GM19438 (cell line): ENCODE data around the gene PGM3.
"Not testable (repeated sequence)": the region's sequence is repeated elsewhere in the genome, so short reads cannot be mapped to it uniquely, and the experiment has no call there.

Experiments used
- ATAC-seq: cut with Tn5 transposase; IDR thresholded peaks from one replicate; pipeline ENCODE4 v1.9.1; 2021; ENCODE audit warnings: low read depth; ENCODE audit not compliant: unreplicated experiment

The PGM3 gene

GRCh38 chr6:83192871-83193746, at the start of gene PGM3, which contains the start of gene RWDD2A:
Gene PGM3 (minus strand): TSS chr6:83193265. CDS start chr6:83191012, 2,253 bp downstream.
Gene RWDD2A (plus strand): TSS chr6:83193357. CDS start chr6:83194452, 1,095 bp downstream.
- ATAC-seq, result peak; percentile 95

- no peak for ATAC-seq
Observed at GRCh38 chr6:83231146-83231545, 38.1 kb upstream of the PGM3 start.

- no peak for ATAC-seq
Observed at GRCh38 chr6:83226517-83226916, 33.5 kb upstream of the PGM3 start.

GRCh38 chr6:83221889-83222479, 28.9 kb upstream of the PGM3 start:
- ATAC-seq, result no peak

GRCh38 chr6:83221276-83221675, 28.2 kb upstream of the PGM3 start:
- ATAC-seq, result no peak

GRCh38 chr6:83220121-83220520, 27.1 kb upstream of the PGM3 start:
- ATAC-seq, result no peak

GRCh38 chr6:83218646-83219045, 25.6 kb upstream of the PGM3 start:
- no peak for ATAC-seq

- ATAC-seq, result no peak
Observed at GRCh38 chr6:83216806-83217205, 23.7 kb upstream of the PGM3 start.

- ATAC-seq, result peak; percentile 100
Observed at GRCh38 chr6:83215131-83216047, 22.3 kb upstream of the PGM3 start.

GRCh38 chr6:83202031-83202430, 9.0 kb upstream of the PGM3 start:
- ATAC-seq, result no peak

GRCh38 chr6:83199863-83200225, 6.8 kb upstream of the PGM3 start:
- no peak for ATAC-seq

GRCh38 chr6:83199173-83199862, 6.3 kb upstream of the PGM3 start:
- ATAC-seq, result no peak

GRCh38 chr6:83198486-83199172, 5.6 kb upstream of the PGM3 start:
- ATAC-seq, result no peak

- peak; percentile 33 for ATAC-seq
Observed at GRCh38 chr6:83193747-83194566, 892 bp upstream of the PGM3 start.

GRCh38 chr6:83192456-83192855, 609 bp downstream of the PGM3 start:
- ATAC-seq, result no peak

GRCh38 chr6:83191974-83192373, 1.1 kb downstream of the PGM3 start:
- ATAC-seq, result not testable (repeated sequence)

GRCh38 chr6:83190626-83191025, 2.4 kb downstream of the PGM3 start:
- no peak for ATAC-seq

GRCh38 chr6:83188501-83188900, 4.6 kb downstream of the PGM3 start:
- ATAC-seq, result no peak

- ATAC-seq, result no peak
Observed at GRCh38 chr6:83185096-83185495, 8.0 kb downstream of the PGM3 start.
